ENCODE data around the gene RARS2. TPM values are rescaled to one million over a fixed set of nuclear protein-coding genes. Genes with fewer than 3 reads are reported as not detected.

RARS2 gene
- total and polyA plus RNA-seq, 2 of the 8 experiments (the other 6 are each of a cell fraction or from before 2014, with no cell fraction given), result 10.2 to 40.5 TPM

DNA sequence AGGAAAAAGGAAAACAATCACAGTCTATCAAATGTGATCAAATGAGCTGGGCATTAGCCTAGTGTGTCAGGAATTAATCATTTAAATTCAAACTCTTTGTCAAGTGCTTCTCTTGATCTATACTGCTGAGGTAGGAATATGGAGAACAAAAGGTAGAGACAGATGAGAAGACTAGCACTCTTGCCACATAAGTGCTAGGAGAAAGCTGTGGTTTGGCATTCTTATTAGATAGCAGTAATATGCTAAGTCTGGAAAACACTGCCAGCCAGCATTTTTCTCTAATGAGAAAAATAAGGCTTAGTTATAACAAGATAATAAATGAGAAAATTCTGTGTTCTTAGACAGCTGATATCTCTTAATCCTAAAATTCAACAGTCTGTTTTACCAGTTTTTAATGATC lies 39.1 kb upstream of the RARS2 start (continued):
- TF ChIP-seq GTF2F1 (IDR thresholded peaks at IDR 0.05; ENCODE audit: borderline replicate concordance, low read depth, low read length), result no peak
- TF ChIP-seq CBX5 (IDR thresholded peaks at IDR 0.05; ENCODE audit: low read depth, low read length), result no peak

Data from H1 (cell line).